Body of pancreas (tissue), 4 donors: Measurements from ENCODE around the gene SAPCD1.

Experiments used
- CTCF ChIP-seq, 7 experiments: fragments of 450-650 bp in 4 of 7; fragments of 200-600 bp in 3 of 7; sonication (generic) in 3 of 7; IDR thresholded peaks; one replicate each; pipeline ENCODE4 v1.5.1; 2016 to 2019; ENCODE audit warnings: antibody characterized with exemption in 7 of 7
- POLR2A ChIP-seq, 3 donors: fragments of 450-650 bp; IDR thresholded peaks; one replicate each; pipeline ENCODE4 v1.6.1; 2016; ENCODE audit warnings: antibody characterized with exemption in 3 of 3, mild to moderate bottlenecking in 2 of 3

DNA sequence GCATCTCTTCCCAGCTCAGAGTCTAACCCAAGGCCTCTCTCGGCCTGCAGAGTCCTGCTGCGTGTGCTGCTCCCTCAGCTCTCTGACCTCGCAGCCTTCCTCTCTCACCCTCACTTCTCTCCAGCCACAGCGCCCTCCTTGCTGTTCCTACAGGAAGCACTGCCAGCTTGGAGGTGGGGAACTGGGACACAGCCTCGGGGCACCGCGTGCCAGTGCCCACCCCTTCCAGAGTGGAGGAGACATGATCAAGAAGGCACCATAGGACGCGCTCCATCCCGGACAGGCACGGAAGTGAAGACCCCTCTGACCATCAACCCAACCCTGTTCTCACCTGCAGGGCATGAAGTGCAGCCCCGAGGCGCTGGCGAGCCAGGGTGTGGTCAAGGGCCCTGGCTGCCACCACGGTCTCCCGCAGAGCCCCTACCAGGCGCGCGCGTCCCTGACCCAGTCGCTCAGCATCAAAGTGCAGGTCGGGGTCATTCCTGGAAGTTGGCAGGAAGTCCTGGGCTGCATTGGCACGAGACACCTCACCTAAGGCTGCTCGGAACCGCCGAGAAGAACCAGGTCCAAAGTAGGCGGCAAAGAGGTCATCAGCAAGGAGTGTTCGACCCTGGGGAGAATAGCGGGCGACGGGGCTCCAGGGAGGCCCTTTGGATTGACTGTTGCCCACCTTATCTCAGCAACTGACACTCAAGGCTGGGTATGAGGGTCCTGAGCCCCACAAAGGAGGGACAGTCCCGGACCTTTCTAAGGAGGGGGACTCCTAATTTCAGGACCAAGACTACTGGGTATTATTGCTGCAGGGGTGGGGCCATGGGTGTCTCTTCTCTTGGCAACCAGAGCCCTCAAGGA lies 13.4 kb downstream of the SAPCD1 start:
- TF ChIP-seq POLR2A (IDR thresholded peaks at IDR 0.05) (no peak), CTCF (IDR thresholded peaks at IDR 0.05) (no peak)
